ENCODE data around the gene GRID1.

Gene GRID1

DNA sequence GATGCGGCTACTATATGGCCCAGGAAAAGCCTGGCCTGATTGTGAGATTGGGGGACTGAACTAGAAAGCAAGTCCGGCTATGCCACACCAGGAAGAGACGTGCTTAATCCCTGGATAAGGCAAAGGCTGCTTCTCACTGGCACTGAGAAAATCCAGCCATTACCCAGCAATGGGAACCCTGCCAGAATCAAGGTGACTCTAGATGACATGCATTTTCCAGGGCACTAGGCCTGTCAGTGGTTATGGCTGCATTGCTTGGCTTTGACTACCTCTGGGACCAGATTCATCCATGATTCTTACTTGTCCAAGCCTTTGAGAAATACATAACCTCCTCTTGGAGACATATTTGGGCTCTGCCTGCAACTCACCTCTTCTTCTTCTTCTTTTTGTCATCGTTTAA, 317.2 kb downstream of the GRID1 start:
- no peak overlapping the region for H3K23ac ChIP-seq (ENCODE audit: low read length)
- H3K4me1 ChIP-seq (ENCODE audit: control insufficient read depth, low read depth, low read length): no peaks in the 10 kb centered on the region
- WGBS (ENCODE audit: extremely low coverage, insufficient coverage, low lambda C conversion rate): no CpG with 5 or more reads among the region's 4 CpGs

GRCh38 chr10:86048973-86049372, 317.6 kb downstream of the GRID1 start:
- Histone ChIP-seq H4K5ac (ENCODE audit: low read length) (no peak overlapping the region), H3K18ac (ENCODE audit: low read length) (no peak overlapping the region), H2BK120ac (ENCODE audit: low read depth, low read length) (no peak overlapping the region), H3K27ac (ENCODE audit: low read depth, low read length) (no peak overlapping the region), H3K4me1 (ENCODE audit: control insufficient read depth, low read depth, low read length) (no peaks in the 10 kb centered on the region), H3K4ac (ENCODE audit: low read depth, low read length) (no peak overlapping the region), H2BK15ac (replicated peaks; ENCODE audit: low read depth) (no peak overlapping the region), H3K79me2 (ENCODE audit: control insufficient read depth, insufficient read depth, low read length) (no peaks in the 10 kb centered on the region), H2AK5ac (ENCODE audit: low read length) (no peak overlapping the region), H3K4me2 (ENCODE audit: low read length) (no peak overlapping the region), H3K79me1 (ENCODE audit: low read length) (no peaks in the 10 kb centered on the region), H3K4me3 (ENCODE audit: low read length) (no peak overlapping the region), H3K56ac (ENCODE audit: low read length) (no peak overlapping the region), H3K27me3 (ENCODE audit: insufficient read depth, low read length, poor library complexity) (no peaks in the 10 kb centered on the region), H3K36me3 (ENCODE audit: control insufficient read depth, insufficient read depth, low read length) (no peaks in the 10 kb centered on the region), H3K9ac (ENCODE audit: low read length) (no peak overlapping the region), H2BK5ac (ENCODE audit: low read length) (no peak overlapping the region), H3K23ac (ENCODE audit: low read length) (no peak overlapping the region), H4K8ac (ENCODE audit: low read depth, low read length) (no peak overlapping the region)
- WGBS (ENCODE audit: extremely low coverage, insufficient coverage, low lambda C conversion rate): no CpG with 5 or more reads among the region's 2 CpGs
- no peak for DNase-seq

More for the DNA sequence above, 317.2 kb downstream of the GRID1 start:
- H3K79me2 ChIP-seq (ENCODE audit: control insufficient read depth, insufficient read depth, low read length): no peaks in the 10 kb centered on the region
- H3K9ac ChIP-seq (ENCODE audit: low read length): no peak overlapping the region
- no peak overlapping the region for H2BK15ac ChIP-seq (replicated peaks; ENCODE audit: low read depth)
- no peak overlapping the region for H4K8ac ChIP-seq (ENCODE audit: low read depth, low read length)
- H2BK120ac ChIP-seq (ENCODE audit: low read depth, low read length): no peak overlapping the region
- no peak overlapping the region for H3K4me3 ChIP-seq (ENCODE audit: low read length)
- no peak overlapping the region for H3K4me2 ChIP-seq (ENCODE audit: low read length)
- H3K27me3 ChIP-seq (ENCODE audit: insufficient read depth, low read length, poor library complexity): no peaks in the 10 kb centered on the region
- no peak overlapping the region for H2AK5ac ChIP-seq (ENCODE audit: low read length)
- H3K56ac ChIP-seq (ENCODE audit: low read length): no peak overlapping the region
- no peak overlapping the region for H3K18ac ChIP-seq (ENCODE audit: low read length)
- H3K36me3 ChIP-seq (ENCODE audit: control insufficient read depth, insufficient read depth, low read length): no peaks in the 10 kb centered on the region
- H2BK5ac ChIP-seq (ENCODE audit: low read length): no peak overlapping the region
- H4K5ac ChIP-seq (ENCODE audit: low read length): no peak overlapping the region
- H3K79me1 ChIP-seq (ENCODE audit: low read length): no peaks in the 10 kb centered on the region
- DNase-seq: no peak
- H3K4ac ChIP-seq (ENCODE audit: low read depth, low read length): no peak overlapping the region
- H3K27ac ChIP-seq (ENCODE audit: low read depth, low read length): no peak overlapping the region

DNA sequence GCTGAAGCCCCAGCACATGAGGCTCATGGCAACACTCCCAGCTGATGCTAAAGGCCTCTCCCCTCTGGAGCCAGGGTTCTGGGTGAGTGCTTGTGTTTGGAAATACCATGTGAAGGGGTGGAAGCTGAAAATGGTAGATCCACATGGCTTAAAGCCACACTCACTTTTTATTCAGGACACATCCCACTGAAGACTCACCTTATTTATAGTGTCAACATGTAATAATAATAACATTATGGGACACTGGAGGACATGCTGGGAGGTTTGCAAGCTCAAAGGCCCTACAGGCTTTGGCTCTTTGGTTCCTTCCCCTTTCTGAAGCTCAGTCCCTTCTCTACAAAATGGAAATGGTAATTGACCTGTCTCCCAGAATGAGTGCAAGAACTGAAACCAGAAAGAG, 318.0 kb downstream of the GRID1 start:
- Histone ChIP-seq H3K56ac (ENCODE audit: low read length) (no peak overlapping the region), H3K79me2 (ENCODE audit: control insufficient read depth, insufficient read depth, low read length) (no peaks in the 10 kb centered on the region), H3K4ac (ENCODE audit: low read depth, low read length) (no peak overlapping the region), H4K5ac (ENCODE audit: low read length) (no peak overlapping the region), H2BK15ac (replicated peaks; ENCODE audit: low read depth) (no peak overlapping the region), H2BK120ac (ENCODE audit: low read depth, low read length) (no peak overlapping the region), H3K27ac (ENCODE audit: low read depth, low read length) (no peak overlapping the region), H3K27me3 (ENCODE audit: insufficient read depth, low read length, poor library complexity) (no peaks in the 10 kb centered on the region), H3K4me2 (ENCODE audit: low read length) (no peak overlapping the region), H3K79me1 (ENCODE audit: low read length) (no peaks in the 10 kb centered on the region), H3K23ac (ENCODE audit: low read length) (no peak overlapping the region), H4K8ac (ENCODE audit: low read depth, low read length) (no peak overlapping the region), H3K4me3 (ENCODE audit: low read length) (no peak overlapping the region), H3K36me3 (ENCODE audit: control insufficient read depth, insufficient read depth, low read length) (no peaks in the 10 kb centered on the region), H3K4me1 (ENCODE audit: control insufficient read depth, low read depth, low read length) (no peaks in the 10 kb centered on the region), H3K18ac (ENCODE audit: low read length) (no peak overlapping the region), H2BK5ac (ENCODE audit: low read length) (no peak overlapping the region), H2AK5ac (ENCODE audit: low read length) (no peak overlapping the region), H3K9ac (ENCODE audit: low read length) (no peak overlapping the region)
- DNase-seq: no peak

- H3K4me1 ChIP-seq (ENCODE audit: control insufficient read depth, low read depth, low read length): no peaks in the 10 kb centered on the region
- no peak overlapping the region for H2BK5ac ChIP-seq (ENCODE audit: low read length)
- no peak overlapping the region for H3K27ac ChIP-seq (ENCODE audit: low read depth, low read length)
- H3K79me1 ChIP-seq (ENCODE audit: low read length): no peaks in the 10 kb centered on the region
- H4K5ac ChIP-seq (ENCODE audit: low read length): no peak overlapping the region
- H3K4ac ChIP-seq (ENCODE audit: low read depth, low read length): no peak overlapping the region
- no peak overlapping the region for H3K4me3 ChIP-seq (ENCODE audit: low read length)
- no peak overlapping the region for H3K56ac ChIP-seq (ENCODE audit: low read length)
- no peak overlapping the region for H2BK120ac ChIP-seq (ENCODE audit: low read depth, low read length)
- no peaks in the 10 kb centered on the region for H3K36me3 ChIP-seq (ENCODE audit: control insufficient read depth, insufficient read depth, low read length)
- no peak overlapping the region for H2AK5ac ChIP-seq (ENCODE audit: low read length)
- H3K27me3 ChIP-seq (ENCODE audit: insufficient read depth, low read length, poor library complexity): no peaks in the 10 kb centered on the region
- peak overlapping the region; percentile 28 for H3K18ac ChIP-seq (ENCODE audit: low read length)
- H4K8ac ChIP-seq (ENCODE audit: low read depth, low read length): no peak overlapping the region
- H3K9ac ChIP-seq (ENCODE audit: low read length): no peak overlapping the region
- no peak overlapping the region for H3K23ac ChIP-seq (ENCODE audit: low read length)
- H2BK15ac ChIP-seq (replicated peaks; ENCODE audit: low read depth): no peak overlapping the region
- H3K79me2 ChIP-seq (ENCODE audit: control insufficient read depth, insufficient read depth, low read length): no peaks in the 10 kb centered on the region
- WGBS (ENCODE audit: extremely low coverage, insufficient coverage, low lambda C conversion rate): no CpG with 5 or more reads among the region's 7 CpGs
- DNase-seq: no peak
- H3K4me2 ChIP-seq (ENCODE audit: low read length): no peak overlapping the region
Observed at GRCh38 chr10:86047588-86047987, 319.0 kb downstream of the GRID1 start.

GRCh38 chr10:86046845-86047460, 319.6 kb downstream of the GRID1 start:
- H3K4me1 ChIP-seq (ENCODE audit: control insufficient read depth, low read depth, low read length): no peaks in the 10 kb centered on the region
- H4K8ac ChIP-seq (ENCODE audit: low read depth, low read length): no peak overlapping the region
- no peak overlapping the region for H3K56ac ChIP-seq (ENCODE audit: low read length)
- H3K79me2 ChIP-seq (ENCODE audit: control insufficient read depth, insufficient read depth, low read length): no peaks in the 10 kb centered on the region
- no peak overlapping the region for H2BK120ac ChIP-seq (ENCODE audit: low read depth, low read length)
- H3K79me1 ChIP-seq (ENCODE audit: low read length): no peaks in the 10 kb centered on the region
- no CpG with 5 or more reads among the region's 2 CpGs for WGBS (ENCODE audit: extremely low coverage, insufficient coverage, low lambda C conversion rate)
- H2AK5ac ChIP-seq (ENCODE audit: low read length): no peak overlapping the region
- H2BK5ac ChIP-seq (ENCODE audit: low read length): no peak overlapping the region
- H3K4me3 ChIP-seq (ENCODE audit: low read length): no peak overlapping the region
- no peak overlapping the region for H2BK15ac ChIP-seq (replicated peaks; ENCODE audit: low read depth)
- H3K23ac ChIP-seq (ENCODE audit: low read length): no peak overlapping the region
- no peak overlapping the region for H3K4ac ChIP-seq (ENCODE audit: low read depth, low read length)
- H3K36me3 ChIP-seq (ENCODE audit: control insufficient read depth, insufficient read depth, low read length): no peaks in the 10 kb centered on the region
- no peak overlapping the region for H3K27ac ChIP-seq (ENCODE audit: low read depth, low read length)
- no peak overlapping the region for H3K4me2 ChIP-seq (ENCODE audit: low read length)
- H3K18ac ChIP-seq (ENCODE audit: low read length): peak overlapping the region; percentile 28
- no peak overlapping the region for H4K5ac ChIP-seq (ENCODE audit: low read length)
- H3K27me3 ChIP-seq (ENCODE audit: insufficient read depth, low read length, poor library complexity): no peaks in the 10 kb centered on the region
- H3K9ac ChIP-seq (ENCODE audit: low read length): no peak overlapping the region
- DNase-seq: peak; percentile 72

DNA sequence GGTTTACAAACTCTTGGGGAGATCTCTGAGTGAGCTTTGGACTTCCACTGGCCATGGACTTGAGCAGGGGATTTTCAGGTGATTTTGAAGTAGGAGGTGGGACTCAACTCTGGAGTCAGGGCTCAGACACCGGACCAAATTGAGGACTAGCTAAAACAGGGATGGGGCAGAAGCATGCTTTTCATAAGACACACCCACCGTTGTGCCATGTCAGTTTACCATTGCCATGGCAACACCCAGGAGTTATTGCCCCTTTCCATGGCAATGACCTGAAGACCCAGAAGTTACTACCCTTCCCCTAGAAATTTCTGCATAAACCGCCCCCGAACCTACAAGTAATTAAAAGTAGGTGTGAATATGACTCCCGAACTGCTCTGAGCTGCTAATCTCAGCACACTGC, 320.7 kb downstream of the GRID1 start:
- Histone ChIP-seq H3K36me3 (ENCODE audit: control insufficient read depth, insufficient read depth, low read length) (no peaks in the 10 kb centered on the region), H3K4me2 (ENCODE audit: low read length) (no peak overlapping the region), H4K8ac (ENCODE audit: low read depth, low read length) (no peak overlapping the region), H3K56ac (ENCODE audit: low read length) (no peak overlapping the region), H3K79me1 (ENCODE audit: low read length) (no peaks in the 10 kb centered on the region), H2BK5ac (ENCODE audit: low read length) (no peak overlapping the region), H3K4ac (ENCODE audit: low read depth, low read length) (no peak overlapping the region), H3K4me1 (ENCODE audit: control insufficient read depth, low read depth, low read length) (no peaks in the 10 kb centered on the region), H3K79me2 (ENCODE audit: control insufficient read depth, insufficient read depth, low read length) (no peaks in the 10 kb centered on the region), H4K5ac (ENCODE audit: low read length) (no peak overlapping the region), H2BK15ac (replicated peaks; ENCODE audit: low read depth) (no peak overlapping the region), H3K27ac (ENCODE audit: low read depth, low read length) (no peak overlapping the region), H3K18ac (ENCODE audit: low read length) (no peak overlapping the region), H3K9ac (ENCODE audit: low read length) (no peak overlapping the region), H2BK120ac (ENCODE audit: low read depth, low read length) (no peak overlapping the region), H3K4me3 (ENCODE audit: low read length) (no peak overlapping the region), H3K27me3 (ENCODE audit: insufficient read depth, low read length, poor library complexity) (no peaks in the 10 kb centered on the region), H2AK5ac (ENCODE audit: low read length) (no peak overlapping the region), H3K23ac (ENCODE audit: low read length) (no peak overlapping the region)
- DNase-seq: no peak
- WGBS (ENCODE audit: extremely low coverage, insufficient coverage, low lambda C conversion rate): no CpG with 5 or more reads among the region's 5 CpGs
